AG09319 (cell line): ENCODE data around the gene KIF5B.

Source experiments
- DNase-seq: peaks from one replicate; pipeline ENCODE4 v3.0.0-alpha.2; 2010; ENCODE audit warnings: low read depth; ENCODE audit errors: extremely low read depth
- CTCF ChIP-seq: IDR thresholded peaks from 2 replicates; pipeline ENCODE4 v1.5.1; 2011; ENCODE audit warnings: low read depth, mild to moderate bottlenecking, inconsistent platforms, low read length, moderate library complexity

Gene KIF5B

GRCh38 chr10:32031920-32032319, 24.3 kb downstream of the KIF5B start:
- no peak for DNase-seq
- TF ChIP-seq CTCF, result no peak

- DNase-seq, result no peak
- no peak for TF ChIP-seq CTCF
Measured at GRCh38 chr10:32031424-32031823, 24.8 kb downstream of the KIF5B start.

GRCh38 chr10:32028710-32029109, 27.5 kb downstream of the KIF5B start:
- TF ChIP-seq CTCF, result no peak
- no peak for DNase-seq

GRCh38 chr10:32023264-32023663, 33.0 kb downstream of the KIF5B start:
- TF ChIP-seq CTCF, result no peak
- no peak for DNase-seq

GRCh38 chr10:32017044-32017443, 39.2 kb downstream of the KIF5B start:
- DNase-seq, result no peak

GRCh38 chr10:32015386-32015785, 40.8 kb downstream of the KIF5B start:
- DNase-seq, result no peak
- TF ChIP-seq CTCF, result no peak

More at GRCh38 chr10:32017044-32017443, 39.2 kb downstream of the KIF5B start:
- TF ChIP-seq CTCF, result no peak

- no peak for TF ChIP-seq CTCF
- DNase-seq, result no peak
Measured at GRCh38 chr10:32007026-32007425, 49.2 kb downstream of the KIF5B start.
